K562 (cell line): Measurements from ENCODE around the gene ELK1. TPM values are rescaled to one million over a fixed set of nuclear protein-coding genes. Genes with fewer than 3 reads are reported as not detected.

Experiments used
- ATF7 ChIP-seq: fragments of 450-650 bp; IDR thresholded peaks from 2 replicates; pipeline ENCODE4 v1.7.1; 2014; ENCODE audit warnings: mild to moderate bottlenecking, moderate library complexity
- CEBPG ChIP-seq, 3 experiments: fragments of 200-800 bp in 1 of 3; sonication (Bioruptor generic) in 1 of 3; sonication (generic) in 1 of 3; formaldehyde crosslinking in 1 of 3; IDR thresholded peaks in 2 of 3; conservative IDR thresholded peaks in 1 of 3; 2 replicates each; pipeline versions ENCODE4 v1.6.1 to v1.8.0; 2016 to 2022; ENCODE audit warnings: missing compliant biosample characterization in 2 of 3, missing genetic modification characterization in 2 of 3, mild to moderate bottlenecking in 1 of 3, missing genetic modification reagents in 1 of 3
- HMG20A ChIP-seq: fragments of 450-650 bp; formaldehyde crosslinking; conservative IDR thresholded peaks from 2 replicates; pipeline ENCODE4 v1.4.0; 2020; ENCODE audit warnings: mild to moderate bottlenecking, mixed read lengths
- LARP7 ChIP-seq: fragments of 450-650 bp; IDR thresholded peaks from 2 replicates; pipeline ENCODE4 v1.6.1; 2016
- NFE2 ChIP-seq: IDR thresholded peaks from 2 replicates; pipeline ENCODE4 v1.6.1; 2014; ENCODE audit warnings: antibody characterized with exemption, low read depth
- RBM22 ChIP-seq: fragments of 200-400 bp; formaldehyde crosslinking; IDR thresholded peaks from 2 replicates; pipeline ENCODE4 v1.6.1; 2018; ENCODE audit warnings: low read length, low read depth; ENCODE audit not compliant: poor library complexity, severe bottlenecking
- SIN3A ChIP-seq, 2 experiments: fragments of 150-350 bp in 1 of 2; IDR thresholded peaks; 2 replicates each; pipeline ENCODE4 v1.6.1; 2011 to 2016; ENCODE audit warnings: borderline replicate concordance in 2 of 2, low read depth in 2 of 2, low read length in 2 of 2, mild to moderate bottlenecking in 2 of 2, moderate library complexity in 2 of 2; ENCODE audit not compliant: control insufficient read depth in 1 of 2
- SMARCA4 ChIP-seq: fragments of 450-650 bp; IDR thresholded peaks from 2 replicates; pipeline ENCODE4 v1.6.1; 2016
- ZNF184 ChIP-seq: sonication (generic); formaldehyde crosslinking; IDR thresholded peaks from 2 replicates; pipeline ENCODE4 v1.5.0; 2020; ENCODE audit warnings: missing genetic modification reagents
- ZNF695 ChIP-seq: fragments of 450-650 bp; formaldehyde crosslinking; IDR thresholded peaks from 2 replicates; pipeline ENCODE4 v1.4.0; 2020; ENCODE audit warnings: mild to moderate bottlenecking, moderate library complexity
- polyA plus RNA-seq, 8 experiments: library from polyadenylated mRNA; depleted of rRNA in 4 of 8; stranded (reverse) in 5 of 8; unstranded in 3 of 8; fragments of >200 nt; fragmentation: Nextera tagmentation in 2 of 8; fragmentation: Illumina TruSeq in 1 of 8; extraction: Ambion mirVana in 2 of 8; extraction: Trizol in 1 of 8; gene quantifications; 2 replicates each; pipeline versions ENCODE4 v1.2.1 to v1.2.3, GENCODE V29; 2011 to 2014; ENCODE audit warnings: inconsistent platforms in 1 of 8, missing spikeins in 1 of 8
- total RNA-seq, 7 experiments: library from RNA; depleted of rRNA in 6 of 7; stranded (reverse); fragments of >200 nt in 6 of 7; fragmentation: Illumina TruSeq in 2 of 7; extraction: Trizol in 2 of 7; gene quantifications; 2 replicates each; pipeline versions ENCODE4 v1.2.1 to v1.2.3, GENCODE V29; 2011 to 2021; ENCODE audit warnings: low replicate concordance in 1 of 7
- TF ChIP-seq, protein P1 (sequence below): fragments of 250-450 bp; sonication (Bioruptor Pico); IDR thresholded peaks from 2 replicates; pipeline ENCODE4 v1.6.1; 2021; ENCODE audit warnings: mild to moderate bottlenecking
- TF ChIP-seq, protein P2 (sequence below): sonication (generic); formaldehyde crosslinking; IDR thresholded peaks from 2 replicates; pipeline ENCODE4 v1.8.0; 2022; ENCODE audit warnings: mild to moderate bottlenecking, low read depth, missing genetic modification reagents
- TF ChIP-seq, protein P3 (sequence below): fragments of 250-450 bp; sonication (Bioruptor Pico); IDR thresholded peaks from 2 replicates; pipeline ENCODE4 v1.8.0; 2021; ENCODE audit warnings: moderate library complexity, mild to moderate bottlenecking, inconsistent platforms
- TF ChIP-seq, protein P4 (sequence below): IDR thresholded peaks from 3 replicates; pipeline ENCODE4 v1.6.1; 2011; ENCODE audit warnings: borderline replicate concordance, mild to moderate bottlenecking, moderate library complexity; ENCODE audit not compliant: insufficient read length; ENCODE audit errors: extremely low read depth
- TF ChIP-seq, protein P5 (sequence below): sonication (generic); formaldehyde crosslinking; IDR thresholded peaks from 2 replicates; pipeline ENCODE4 v1.8.0; 2022; ENCODE audit warnings: missing genetic modification reagents, mild to moderate bottlenecking, borderline replicate concordance
- TF ChIP-seq, protein P6 (sequence below), 3 experiments: IDR thresholded peaks in 2 of 3; conservative IDR thresholded peaks in 1 of 3; 2 replicates each; pipeline ENCODE4 v1.5.1; 2011 to 2012; ENCODE audit warnings: low read length in 3 of 3, mild to moderate bottlenecking in 3 of 3, control low read depth in 2 of 3, improper control_type of control experiment in 1 of 3, inconsistent platforms in 1 of 3, low read depth in 1 of 3, mixed read lengths in 1 of 3, moderate library complexity in 1 of 3; ENCODE audit not compliant: insufficient read depth in 2 of 3

Gene ELK1
- total and polyA plus RNA-seq, 9 of the 15 experiments (the other 6 are each of a cell fraction or from before 2014, with no cell fraction given), result 4.4 to 74.9 (median 26.5) TPM

DNA sequence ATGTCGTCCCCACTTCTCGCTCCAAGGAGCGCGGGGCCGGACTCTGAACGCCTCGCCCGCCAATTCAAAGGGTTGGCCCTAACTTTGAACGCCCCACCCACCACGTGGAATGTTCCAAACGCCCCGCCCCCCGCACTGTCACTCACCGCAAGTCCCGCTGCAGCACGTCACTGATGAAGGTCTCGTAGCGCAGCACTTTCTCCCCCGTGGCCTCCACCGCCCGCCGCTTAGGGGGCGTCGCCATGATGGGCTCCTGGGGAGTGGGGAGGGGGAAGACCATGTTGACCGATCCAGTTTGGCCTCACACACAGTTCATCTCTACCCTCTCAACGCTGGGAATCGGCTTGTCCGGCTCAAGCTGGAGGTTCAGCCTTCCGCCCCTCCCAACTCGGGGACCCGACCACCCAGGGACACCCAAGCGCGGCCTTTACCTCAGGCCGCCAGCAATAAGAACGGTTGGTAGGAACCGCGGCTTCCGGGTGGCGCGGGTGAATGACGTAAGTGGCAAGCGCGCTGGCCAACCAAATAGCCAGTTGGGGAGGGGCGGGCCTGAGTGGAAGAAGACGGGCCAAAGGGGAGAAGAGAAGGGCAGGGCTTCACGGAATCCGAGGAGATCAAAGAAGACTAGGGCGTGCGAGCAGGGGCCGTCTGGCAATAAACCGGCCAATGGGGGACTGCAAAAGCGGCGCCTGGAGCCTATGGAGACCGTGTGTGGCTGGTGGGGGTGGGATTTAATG, 8.5 kb upstream of the ELK1 start, which contains the start of gene UXT (continued):
- TF ChIP-seq, protein P1, sequence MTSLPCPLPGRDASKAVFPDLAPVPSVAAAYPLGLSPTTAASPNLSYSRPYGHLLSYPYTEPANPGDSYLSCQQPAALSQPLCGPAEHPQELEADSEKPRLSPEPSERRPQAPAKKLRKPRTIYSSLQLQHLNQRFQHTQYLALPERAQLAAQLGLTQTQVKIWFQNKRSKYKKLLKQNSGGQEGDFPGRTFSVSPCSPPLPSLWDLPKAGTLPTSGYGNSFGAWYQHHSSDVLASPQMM (CRISPR knock-in tag), result no peak
- no peak for TF ChIP-seq CEBPG (CRISPR knock-in tag; IDR thresholded peaks at IDR 0.05)
- no peak for TF ChIP-seq CEBPG (tag; conservative IDR thresholded peaks at IDR 0.05 in 1 of 2, IDR thresholded peaks at IDR 0.05 in 1 of 2)
- TF ChIP-seq ZNF184 (CRISPR knock-in tag), result no peak
- TF ChIP-seq LARP7, result no peak
- TF ChIP-seq, protein P2, sequence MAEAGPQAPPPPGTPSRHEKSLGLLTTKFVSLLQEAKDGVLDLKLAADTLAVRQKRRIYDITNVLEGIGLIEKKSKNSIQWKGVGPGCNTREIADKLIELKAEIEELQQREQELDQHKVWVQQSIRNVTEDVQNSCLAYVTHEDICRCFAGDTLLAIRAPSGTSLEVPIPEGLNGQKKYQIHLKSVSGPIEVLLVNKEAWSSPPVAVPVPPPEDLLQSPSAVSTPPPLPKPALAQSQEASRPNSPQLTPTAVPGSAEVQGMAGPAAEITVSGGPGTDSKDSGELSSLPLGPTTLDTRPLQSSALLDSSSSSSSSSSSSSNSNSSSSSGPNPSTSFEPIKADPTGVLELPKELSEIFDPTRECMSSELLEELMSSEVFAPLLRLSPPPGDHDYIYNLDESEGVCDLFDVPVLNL (CRISPR knock-in tag), result no peak
- no peak for TF ChIP-seq RBM22
- TF ChIP-seq HMG20A (CRISPR knock-in tag), result no peak
- TF ChIP-seq, protein P3, sequence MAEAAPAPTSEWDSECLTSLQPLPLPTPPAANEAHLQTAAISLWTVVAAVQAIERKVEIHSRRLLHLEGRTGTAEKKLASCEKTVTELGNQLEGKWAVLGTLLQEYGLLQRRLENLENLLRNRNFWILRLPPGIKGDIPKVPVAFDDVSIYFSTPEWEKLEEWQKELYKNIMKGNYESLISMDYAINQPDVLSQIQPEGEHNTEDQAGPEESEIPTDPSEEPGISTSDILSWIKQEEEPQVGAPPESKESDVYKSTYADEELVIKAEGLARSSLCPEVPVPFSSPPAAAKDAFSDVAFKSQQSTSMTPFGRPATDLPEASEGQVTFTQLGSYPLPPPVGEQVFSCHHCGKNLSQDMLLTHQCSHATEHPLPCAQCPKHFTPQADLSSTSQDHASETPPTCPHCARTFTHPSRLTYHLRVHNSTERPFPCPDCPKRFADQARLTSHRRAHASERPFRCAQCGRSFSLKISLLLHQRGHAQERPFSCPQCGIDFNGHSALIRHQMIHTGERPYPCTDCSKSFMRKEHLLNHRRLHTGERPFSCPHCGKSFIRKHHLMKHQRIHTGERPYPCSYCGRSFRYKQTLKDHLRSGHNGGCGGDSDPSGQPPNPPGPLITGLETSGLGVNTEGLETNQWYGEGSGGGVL (CRISPR knock-in tag), result no peak
- peak; percentile 27 to 47; a peak in 2 of 4 replicates for TF ChIP-seq SIN3A (IDR thresholded peaks at IDR 0.05; ENCODE audit: borderline replicate concordance in 2 of 2, control insufficient read depth in 1 of 2, low read depth in 2 of 2, low read length in 2 of 2)
- TF ChIP-seq, protein P4, sequence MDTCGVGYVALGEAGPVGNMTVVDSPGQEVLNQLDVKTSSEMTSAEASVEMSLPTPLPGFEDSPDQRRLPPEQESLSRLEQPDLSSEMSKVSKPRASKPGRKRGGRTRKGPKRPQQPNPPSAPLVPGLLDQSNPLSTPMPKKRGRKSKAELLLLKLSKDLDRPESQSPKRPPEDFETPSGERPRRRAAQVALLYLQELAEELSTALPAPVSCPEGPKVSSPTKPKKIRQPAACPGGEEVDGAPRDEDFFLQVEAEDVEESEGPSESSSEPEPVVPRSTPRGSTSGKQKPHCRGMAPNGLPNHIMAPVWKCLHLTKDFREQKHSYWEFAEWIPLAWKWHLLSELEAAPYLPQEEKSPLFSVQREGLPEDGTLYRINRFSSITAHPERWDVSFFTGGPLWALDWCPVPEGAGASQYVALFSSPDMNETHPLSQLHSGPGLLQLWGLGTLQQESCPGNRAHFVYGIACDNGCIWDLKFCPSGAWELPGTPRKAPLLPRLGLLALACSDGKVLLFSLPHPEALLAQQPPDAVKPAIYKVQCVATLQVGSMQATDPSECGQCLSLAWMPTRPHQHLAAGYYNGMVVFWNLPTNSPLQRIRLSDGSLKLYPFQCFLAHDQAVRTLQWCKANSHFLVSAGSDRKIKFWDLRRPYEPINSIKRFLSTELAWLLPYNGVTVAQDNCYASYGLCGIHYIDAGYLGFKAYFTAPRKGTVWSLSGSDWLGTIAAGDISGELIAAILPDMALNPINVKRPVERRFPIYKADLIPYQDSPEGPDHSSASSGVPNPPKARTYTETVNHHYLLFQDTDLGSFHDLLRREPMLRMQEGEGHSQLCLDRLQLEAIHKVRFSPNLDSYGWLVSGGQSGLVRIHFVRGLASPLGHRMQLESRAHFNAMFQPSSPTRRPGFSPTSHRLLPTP, result no peak
- TF ChIP-seq NFE2, result no peak
- TF ChIP-seq, protein P5, sequence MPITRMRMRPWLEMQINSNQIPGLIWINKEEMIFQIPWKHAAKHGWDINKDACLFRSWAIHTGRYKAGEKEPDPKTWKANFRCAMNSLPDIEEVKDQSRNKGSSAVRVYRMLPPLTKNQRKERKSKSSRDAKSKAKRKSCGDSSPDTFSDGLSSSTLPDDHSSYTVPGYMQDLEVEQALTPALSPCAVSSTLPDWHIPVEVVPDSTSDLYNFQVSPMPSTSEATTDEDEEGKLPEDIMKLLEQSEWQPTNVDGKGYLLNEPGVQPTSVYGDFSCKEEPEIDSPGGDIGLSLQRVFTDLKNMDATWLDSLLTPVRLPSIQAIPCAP (CRISPR knock-in tag), result no peak
- TF ChIP-seq ZNF695, result no peak
- TF ChIP-seq, protein P6, sequence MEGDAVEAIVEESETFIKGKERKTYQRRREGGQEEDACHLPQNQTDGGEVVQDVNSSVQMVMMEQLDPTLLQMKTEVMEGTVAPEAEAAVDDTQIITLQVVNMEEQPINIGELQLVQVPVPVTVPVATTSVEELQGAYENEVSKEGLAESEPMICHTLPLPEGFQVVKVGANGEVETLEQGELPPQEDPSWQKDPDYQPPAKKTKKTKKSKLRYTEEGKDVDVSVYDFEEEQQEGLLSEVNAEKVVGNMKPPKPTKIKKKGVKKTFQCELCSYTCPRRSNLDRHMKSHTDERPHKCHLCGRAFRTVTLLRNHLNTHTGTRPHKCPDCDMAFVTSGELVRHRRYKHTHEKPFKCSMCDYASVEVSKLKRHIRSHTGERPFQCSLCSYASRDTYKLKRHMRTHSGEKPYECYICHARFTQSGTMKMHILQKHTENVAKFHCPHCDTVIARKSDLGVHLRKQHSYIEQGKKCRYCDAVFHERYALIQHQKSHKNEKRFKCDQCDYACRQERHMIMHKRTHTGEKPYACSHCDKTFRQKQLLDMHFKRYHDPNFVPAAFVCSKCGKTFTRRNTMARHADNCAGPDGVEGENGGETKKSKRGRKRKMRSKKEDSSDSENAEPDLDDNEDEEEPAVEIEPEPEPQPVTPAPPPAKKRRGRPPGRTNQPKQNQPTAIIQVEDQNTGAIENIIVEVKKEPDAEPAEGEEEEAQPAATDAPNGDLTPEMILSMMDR (IDR thresholded peaks at IDR 0.05 in 2 of 3, conservative IDR thresholded peaks at IDR 0.05 in 1 of 3; ENCODE audit: insufficient read depth in 2 of 3, low read depth in 1 of 3, low read length in 3 of 3), result no peak
- TF ChIP-seq SMARCA4, result no peak
- peak; percentile 94; the same call in 1 of the 2 replicates for TF ChIP-seq ATF7
